Measurements from ENCODE around the gene RPL36AL.
"Not testable (repeated sequence)": the region's sequence is repeated elsewhere in the genome, so short reads cannot be mapped to it uniquely, and the experiment has no call there.

Gene RPL36AL

GRCh38 chr14:49633640-49634546 lies 13.5 kb upstream of the RPL36AL start:
- peak overlapping the region; percentile 95 for H3K4me3 ChIP-seq (ENCODE audit: control insufficient read depth, low read depth, low read length)
- peak; percentile 68 for DNase-seq (ENCODE audit: low read depth)
- peak; percentile 84 for TF ChIP-seq CTCF (IDR thresholded peaks at IDR 0.05; ENCODE audit: control insufficient read depth, insufficient read depth, low read depth, low read length, missing control alignments)

- no peak for TF ChIP-seq CTCF (IDR thresholded peaks at IDR 0.05; ENCODE audit: control insufficient read depth, insufficient read depth, low read depth, low read length, missing control alignments)
- DNase-seq (ENCODE audit: low read depth) = no peak
- H3K4me3 ChIP-seq (ENCODE audit: control insufficient read depth, low read depth, low read length) = no peak overlapping the region
These were observed 3.8 kb upstream of the RPL36AL start for GRCh38 chr14:49623941-49624839.

GRCh38 chr14:49623387-49623786 lies 3.0 kb upstream of the RPL36AL start:
- no peak overlapping the region for H3K4me3 ChIP-seq (ENCODE audit: control insufficient read depth, low read depth, low read length)
- no peak for DNase-seq (ENCODE audit: low read depth)
- no peak for TF ChIP-seq CTCF (IDR thresholded peaks at IDR 0.05; ENCODE audit: control insufficient read depth, insufficient read depth, low read depth, low read length, missing control alignments)

- peak overlapping the region; percentile 63 for H3K4me3 ChIP-seq (ENCODE audit: control insufficient read depth, low read depth, low read length)
- no peak for TF ChIP-seq CTCF (IDR thresholded peaks at IDR 0.05; ENCODE audit: control insufficient read depth, insufficient read depth, low read depth, low read length, missing control alignments)
- DNase-seq (ENCODE audit: low read depth) = no peak
These were observed 1.7 kb upstream of the RPL36AL start for GRCh38 chr14:49622022-49622607.

GRCh38 chr14:49621114-49621881 lies 872 bp upstream of the RPL36AL start:
- H3K4me3 ChIP-seq (ENCODE audit: control insufficient read depth, low read depth, low read length) = peak overlapping the region; percentile 63
- no peak for TF ChIP-seq CTCF (IDR thresholded peaks at IDR 0.05; ENCODE audit: control insufficient read depth, insufficient read depth, low read depth, low read length, missing control alignments)
- no peak for DNase-seq (ENCODE audit: low read depth)

GRCh38 chr14:49619730-49620129 lies 696 bp downstream of the RPL36AL start:
- no peak for DNase-seq (ENCODE audit: low read depth)
- no peak for TF ChIP-seq CTCF (IDR thresholded peaks at IDR 0.05; ENCODE audit: control insufficient read depth, insufficient read depth, low read depth, low read length, missing control alignments)
- H3K4me3 ChIP-seq (ENCODE audit: control insufficient read depth, low read depth, low read length) = peak overlapping the region; percentile 63

GRCh38 chr14:49619273-49619672 lies 1.2 kb downstream of the RPL36AL start:
- H3K4me3 ChIP-seq (ENCODE audit: control insufficient read depth, low read depth, low read length) = peak overlapping the region; percentile 63
- not testable (repeated sequence) for DNase-seq (ENCODE audit: low read depth)

Measured in AG09309 (cell line).